IPS-18a (cell line): ENCODE data around the gene ZNF665.
"Not testable (repeated sequence)": the region's sequence is repeated elsewhere in the genome, so short reads cannot be mapped to it uniquely, and the experiment has no call there.

ENCODE experiments used
- H3K27ac ChIP-seq: one replicate; pipeline ENCODE4 v1.5.1; 2013; ENCODE audit warnings: low read length
- H3K27me3 ChIP-seq: one replicate; pipeline ENCODE4 v1.6.1; 2013; ENCODE audit warnings: mild to moderate bottlenecking, low read length; ENCODE audit not compliant: control insufficient read depth, insufficient read depth
- H3K36me3 ChIP-seq: one replicate; pipeline ENCODE4 v1.6.1; 2013; ENCODE audit warnings: low read depth, low read length; ENCODE audit not compliant: control insufficient read depth
- H3K4me1 ChIP-seq: one replicate; pipeline ENCODE4 v1.6.1; 2013; ENCODE audit warnings: low read depth, low read length; ENCODE audit not compliant: control insufficient read depth
- H3K4me3 ChIP-seq: one replicate; pipeline ENCODE4 v1.5.1; 2013; ENCODE audit warnings: low read length
- H3K9ac ChIP-seq: one replicate; pipeline ENCODE4 v1.6.1; 2013; ENCODE audit warnings: mild to moderate bottlenecking, low read length, moderate library complexity
- H3K9me3 ChIP-seq: one replicate; pipeline ENCODE4 v1.6.1; 2013; ENCODE audit warnings: low read depth, low read length; ENCODE audit not compliant: control insufficient read depth

Gene ZNF665

DNA sequence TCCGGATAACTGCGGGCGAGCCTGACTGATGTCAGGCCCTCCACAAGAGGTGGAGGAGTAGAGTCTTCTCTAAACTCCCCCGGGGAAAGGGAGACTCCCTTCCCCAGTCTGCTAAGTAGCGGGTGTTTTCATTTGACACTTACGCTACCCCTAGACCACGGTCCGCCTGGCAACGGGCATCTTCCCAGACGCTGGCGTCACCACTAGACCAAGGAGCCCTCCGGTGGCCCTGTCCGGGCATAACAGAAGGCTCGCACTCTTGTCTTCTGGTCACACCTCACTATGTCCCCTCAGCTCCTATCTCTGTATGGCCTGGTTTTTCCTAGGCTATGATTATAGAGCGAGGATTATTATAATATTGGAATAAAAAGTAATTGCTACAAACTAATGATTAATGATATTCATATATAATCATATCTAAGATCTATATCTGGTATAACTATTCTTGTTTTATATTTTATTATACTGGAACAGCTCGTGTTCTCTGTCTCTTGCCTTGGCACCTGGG lies 3.4 kb downstream of the ZNF665 start:
- H3K4me1 ChIP-seq, H3K36me3 ChIP-seq, H3K9ac ChIP-seq, H3K27ac ChIP-seq, H3K9me3 ChIP-seq, H3K4me3 ChIP-seq: not testable (repeated sequence)
- H3K27me3 ChIP-seq = peaks cover 11% of the 10 kb centered on the region

DNA sequence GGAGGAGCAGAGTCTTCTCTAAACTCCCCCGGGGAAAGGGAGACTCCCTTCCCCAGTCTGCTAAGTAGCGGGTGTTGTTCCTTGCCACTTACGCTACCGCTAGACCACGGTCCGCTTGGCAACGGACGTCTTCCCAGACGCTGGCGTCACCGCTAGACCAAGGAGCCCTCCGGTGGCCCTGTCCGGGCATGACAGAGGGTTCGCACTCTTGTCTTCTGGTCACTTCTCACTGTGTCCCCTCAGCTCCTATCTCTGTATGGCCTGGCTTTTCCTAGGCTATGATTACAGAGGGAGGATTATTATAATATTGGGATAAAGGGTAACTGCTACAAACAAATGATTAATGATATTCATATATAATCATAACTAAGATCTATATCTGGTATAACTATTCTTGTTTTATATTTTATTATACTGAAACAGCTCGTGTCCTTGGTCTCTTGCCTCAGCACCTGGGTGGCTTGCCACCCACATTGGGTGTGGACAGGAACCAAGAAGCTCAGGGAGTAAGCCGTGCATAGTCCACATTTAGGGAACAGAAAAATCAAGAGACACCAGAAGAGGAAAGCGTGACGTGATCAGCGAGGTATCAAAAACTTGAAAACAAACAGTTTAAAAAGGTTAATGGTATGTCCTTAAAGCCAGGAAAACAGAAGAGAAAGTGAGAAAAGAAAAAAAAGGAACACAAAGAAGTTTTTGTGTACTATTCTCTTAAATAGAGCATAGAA lies 7.8 kb downstream of the ZNF665 start:
- H3K27me3 ChIP-seq, H3K9ac ChIP-seq, H3K4me1 ChIP-seq, H3K27ac ChIP-seq, H3K4me3 ChIP-seq, H3K9me3 ChIP-seq, H3K36me3 ChIP-seq: not testable (repeated sequence)

DNA sequence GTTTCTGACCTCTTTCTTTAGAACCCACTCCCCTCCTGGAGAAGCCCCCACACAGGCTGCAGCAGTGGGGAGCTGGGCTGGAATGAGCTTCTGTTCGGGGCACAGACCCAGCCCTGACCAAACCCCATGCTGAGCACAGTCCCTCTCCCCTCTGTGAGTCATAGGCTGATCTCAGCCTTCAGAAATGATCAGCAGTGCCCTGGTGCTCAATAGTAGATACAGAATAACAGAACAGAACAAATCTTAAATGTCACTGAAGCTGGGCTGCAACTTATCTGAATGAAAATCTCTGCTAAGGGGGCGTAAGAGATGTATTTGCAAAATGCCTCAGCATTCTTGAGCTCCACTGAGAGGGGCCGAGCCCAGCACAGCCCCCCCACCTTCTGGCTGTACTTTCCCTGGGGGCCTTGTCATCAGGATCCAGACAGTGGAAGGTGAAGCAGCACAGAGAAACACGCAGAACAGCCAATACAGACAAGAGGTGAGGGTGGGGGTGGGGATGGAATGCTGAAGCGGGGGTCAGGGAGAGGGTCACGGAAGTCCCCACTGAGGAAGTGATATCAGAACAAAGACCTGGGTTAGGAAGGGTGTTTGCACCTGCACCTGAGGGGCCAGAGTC lies 9.9 kb downstream of the ZNF665 start:
- H3K36me3 ChIP-seq = no peaks in the 10 kb centered on the region
- no peak overlapping the region for H3K4me3 ChIP-seq
- no peaks in the 10 kb centered on the region for H3K27me3 ChIP-seq
- no peaks in the 10 kb centered on the region for H3K9me3 ChIP-seq
- H3K27ac ChIP-seq = no peak overlapping the region
- H3K4me1 ChIP-seq = no peaks in the 10 kb centered on the region
- H3K9ac ChIP-seq = no peak overlapping the region

DNA sequence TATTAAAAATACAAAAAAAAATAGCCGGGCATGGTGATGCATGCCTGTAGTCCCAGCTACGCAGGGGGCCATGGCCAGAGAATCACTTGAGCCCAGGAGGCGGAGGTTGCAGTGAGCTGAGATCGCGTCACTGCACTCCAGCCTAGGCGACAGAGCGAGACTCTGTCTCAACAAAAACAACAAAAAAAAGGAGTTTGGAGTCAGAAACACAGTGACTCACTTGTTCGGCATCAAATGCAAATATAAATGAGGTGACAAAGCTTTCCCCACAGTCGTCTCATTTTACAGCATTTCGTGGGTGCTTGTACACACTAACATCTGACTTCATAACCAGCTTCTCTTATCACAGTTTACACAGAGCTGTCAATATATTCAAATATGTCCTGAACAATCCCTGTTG lies 11.0 kb downstream of the ZNF665 start:
- Histone ChIP-seq H3K27ac (no peak overlapping the region), H3K9ac (no peak overlapping the region), H3K4me1 (no peaks in the 10 kb centered on the region), H3K4me3 (no peak overlapping the region), H3K9me3 (no peaks in the 10 kb centered on the region), H3K27me3 (no peaks in the 10 kb centered on the region), H3K36me3 (no peaks in the 10 kb centered on the region)

DNA sequence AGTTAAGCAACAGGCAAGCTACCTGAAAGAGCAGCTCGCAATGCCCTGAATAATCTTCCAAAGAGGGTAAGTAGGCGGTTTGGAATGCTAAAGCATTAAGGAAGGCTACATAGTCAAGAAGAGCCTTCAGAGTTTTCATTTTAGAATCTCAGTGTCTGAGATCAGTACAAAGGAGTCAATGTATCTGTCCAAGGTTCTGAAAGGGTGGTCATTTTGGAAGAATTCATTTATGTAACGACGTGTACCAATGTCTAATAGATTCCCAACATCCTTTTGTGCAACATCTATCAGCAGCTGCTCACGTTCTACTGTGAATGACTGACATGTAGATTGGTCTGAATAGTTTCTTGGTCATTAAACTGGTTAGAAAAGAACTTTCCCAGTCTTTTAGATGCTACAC lies 15.2 kb downstream of the ZNF665 start:
- Histone ChIP-seq H3K4me3 (no peak overlapping the region), H3K9me3 (peaks cover 6% of the 10 kb centered on the region), H3K4me1 (no peaks in the 10 kb centered on the region), H3K27me3 (no peaks in the 10 kb centered on the region), H3K9ac (no peak overlapping the region), H3K36me3 (no peaks in the 10 kb centered on the region), H3K27ac (no peak overlapping the region)

DNA sequence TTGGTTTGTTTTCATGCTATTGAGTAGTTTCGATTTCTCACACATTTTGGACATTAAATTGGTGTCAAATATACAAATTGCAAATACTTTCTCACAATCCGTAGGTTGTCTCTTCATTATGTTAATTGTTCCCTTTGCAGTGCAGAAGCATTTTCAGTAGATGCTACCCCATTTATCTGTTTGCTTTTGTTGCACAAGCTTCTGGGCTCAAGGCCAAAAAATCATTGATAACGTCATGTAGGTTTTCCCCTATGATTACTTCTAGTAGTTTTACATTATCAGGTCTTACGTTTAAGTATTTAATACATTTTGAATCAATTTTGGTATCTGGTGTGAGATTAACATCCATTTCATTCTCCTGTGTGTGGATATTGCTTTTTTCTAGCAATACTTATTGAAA lies 20.3 kb downstream of the ZNF665 start:
- Histone ChIP-seq H3K27ac (no peak overlapping the region), H3K4me1 (no peaks in the 10 kb centered on the region), H3K36me3 (no peaks in the 10 kb centered on the region), H3K4me3 (no peak overlapping the region), H3K9ac (no peak overlapping the region), H3K9me3 (peaks cover 13% of the 10 kb centered on the region), H3K27me3 (no peaks in the 10 kb centered on the region)

DNA sequence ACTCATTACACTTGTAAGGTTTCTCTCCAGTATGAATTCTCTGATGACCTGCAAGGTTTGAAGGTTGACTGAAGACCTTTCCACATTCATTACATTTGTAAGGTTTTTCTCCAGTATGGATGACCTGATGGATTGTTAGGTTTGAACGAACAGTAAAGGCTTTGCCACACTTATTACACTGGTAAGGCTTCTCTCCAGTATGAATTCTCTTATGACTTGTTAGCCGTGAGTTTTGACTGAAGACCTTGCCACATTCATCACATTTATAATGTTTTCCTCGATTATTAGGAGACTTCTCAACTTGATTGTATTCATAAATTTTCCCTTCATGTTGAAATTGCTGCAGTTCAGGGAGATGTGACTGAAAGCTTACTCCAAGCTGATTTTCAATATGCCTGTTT lies 27.5 kb downstream of the ZNF665 start:
- H3K4me3 ChIP-seq = no peak overlapping the region
- no peaks in the 10 kb centered on the region for H3K27me3 ChIP-seq
- H3K9ac ChIP-seq = no peak overlapping the region
- peaks cover 5% of the 10 kb centered on the region for H3K36me3 ChIP-seq
- no peaks in the 10 kb centered on the region for H3K4me1 ChIP-seq
- no peak overlapping the region for H3K27ac ChIP-seq
- peaks cover 36% of the 10 kb centered on the region for H3K9me3 ChIP-seq

DNA sequence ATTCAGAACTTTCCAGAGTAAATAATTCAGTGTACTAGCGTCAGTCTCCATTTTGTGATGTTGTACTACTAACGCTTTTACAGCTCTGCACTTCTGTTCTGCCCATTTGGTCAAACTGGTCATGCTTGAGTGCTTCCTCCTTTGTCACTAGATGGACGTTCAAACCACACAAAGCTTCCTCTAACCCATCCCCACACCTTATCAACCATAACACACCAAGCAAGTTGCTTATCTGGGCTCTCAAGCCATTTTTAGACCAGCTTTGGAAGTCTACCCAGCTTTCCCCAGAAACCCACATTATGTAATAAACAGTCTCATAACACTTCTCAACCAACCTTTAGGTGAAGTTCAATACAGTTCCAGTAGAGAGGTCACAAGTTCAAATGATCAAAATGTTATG lies 32.0 kb downstream of the ZNF665 start:
- Histone ChIP-seq H3K9ac (no peak overlapping the region), H3K27me3 (peaks cover 11% of the 10 kb centered on the region), H3K9me3 (peaks cover 23% of the 10 kb centered on the region), H3K4me1 (no peaks in the 10 kb centered on the region), H3K36me3 (peaks cover 5% of the 10 kb centered on the region), H3K4me3 (no peak overlapping the region), H3K27ac (no peak overlapping the region)

DNA sequence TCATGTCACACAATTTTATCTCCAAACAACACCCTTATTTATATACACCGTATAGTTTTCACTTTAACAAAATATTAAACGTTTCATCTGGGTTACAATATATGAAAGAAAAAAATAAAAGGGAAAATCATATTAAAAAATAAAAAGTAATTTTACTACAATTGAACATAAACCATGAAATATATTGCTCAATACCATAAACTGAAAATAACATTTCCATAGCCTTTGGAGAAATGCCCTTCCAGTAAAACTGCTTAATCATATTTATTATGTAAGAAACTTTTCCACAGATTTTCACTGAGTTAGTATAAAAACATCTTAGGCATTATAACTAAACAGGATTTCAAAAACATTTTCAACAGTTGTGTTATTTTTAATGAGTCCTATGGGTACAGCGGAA lies 32.8 kb downstream of the ZNF665 start:
- no peak overlapping the region for H3K4me3 ChIP-seq
- no peak overlapping the region for H3K9ac ChIP-seq
- H3K9me3 ChIP-seq = peaks cover 15% of the 10 kb centered on the region
- peaks cover 11% of the 10 kb centered on the region for H3K27me3 ChIP-seq
- no peak overlapping the region for H3K27ac ChIP-seq
- no peaks in the 10 kb centered on the region for H3K36me3 ChIP-seq
- H3K4me1 ChIP-seq = no peaks in the 10 kb centered on the region

DNA sequence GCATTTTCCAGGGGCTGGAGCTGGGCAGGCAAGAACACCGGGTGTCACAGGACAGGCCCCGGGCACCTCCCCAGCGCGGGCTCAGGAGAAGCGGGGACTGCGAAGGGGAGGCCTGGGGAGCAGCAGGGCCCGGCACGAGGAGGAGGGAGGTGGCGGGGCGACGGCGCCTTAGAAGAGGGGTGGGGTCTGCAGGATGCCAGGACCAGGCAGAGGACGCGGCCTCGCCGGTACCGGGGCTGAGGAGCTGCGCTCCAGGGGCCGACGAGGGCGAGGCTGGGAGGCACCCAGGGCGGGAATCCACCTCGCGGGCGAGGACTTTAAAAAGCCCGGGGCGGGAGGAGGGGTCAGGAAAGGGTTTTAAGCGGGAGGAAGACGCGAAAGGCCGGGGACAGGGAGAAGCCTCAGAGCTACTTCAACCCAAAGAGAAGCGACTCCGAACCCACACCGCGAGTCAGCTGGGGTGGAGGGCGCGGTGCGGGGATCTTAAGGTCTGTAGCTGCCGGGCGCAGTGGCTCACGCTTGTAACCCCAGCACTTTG lies 35.0 kb downstream of the ZNF665 start:
- Histone ChIP-seq H3K9me3 (no peaks in the 10 kb centered on the region), H3K9ac (peak overlapping the region; percentile 56), H3K27ac (no peak overlapping the region), H3K27me3 (peaks cover 11% of the 10 kb centered on the region), H3K4me3 (peak overlapping the region; percentile 78), H3K36me3 (peaks cover 3% of the 10 kb centered on the region), H3K4me1 (no peaks in the 10 kb centered on the region)

DNA sequence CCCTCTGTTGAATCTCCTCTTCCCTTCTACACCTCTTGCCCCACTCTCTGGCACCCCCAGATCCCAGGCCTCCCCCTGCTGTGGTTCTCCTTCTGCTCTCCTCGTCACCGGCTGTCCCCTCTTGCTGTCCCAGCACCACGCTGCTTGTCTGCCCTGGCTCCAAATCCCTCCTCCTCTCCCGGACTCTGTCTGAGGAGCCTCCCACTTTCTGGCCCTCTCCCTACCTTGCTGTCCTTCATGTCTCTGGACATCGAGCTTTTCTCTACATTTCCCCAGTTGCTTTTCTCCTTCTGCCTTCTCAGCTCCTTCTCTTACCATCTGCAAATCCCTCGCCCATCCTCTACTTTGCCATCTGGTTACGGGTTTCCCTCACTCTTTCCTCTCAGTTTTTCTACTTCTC lies 35.5 kb downstream of the ZNF665 start:
- peaks cover 3% of the 10 kb centered on the region for H3K36me3 ChIP-seq
- H3K4me3 ChIP-seq = peak overlapping the region; percentile 78
- no peaks in the 10 kb centered on the region for H3K9me3 ChIP-seq
- no peaks in the 10 kb centered on the region for H3K4me1 ChIP-seq
- H3K27ac ChIP-seq = no peak overlapping the region
- H3K9ac ChIP-seq = no peak overlapping the region
- peaks cover 11% of the 10 kb centered on the region for H3K27me3 ChIP-seq

DNA sequence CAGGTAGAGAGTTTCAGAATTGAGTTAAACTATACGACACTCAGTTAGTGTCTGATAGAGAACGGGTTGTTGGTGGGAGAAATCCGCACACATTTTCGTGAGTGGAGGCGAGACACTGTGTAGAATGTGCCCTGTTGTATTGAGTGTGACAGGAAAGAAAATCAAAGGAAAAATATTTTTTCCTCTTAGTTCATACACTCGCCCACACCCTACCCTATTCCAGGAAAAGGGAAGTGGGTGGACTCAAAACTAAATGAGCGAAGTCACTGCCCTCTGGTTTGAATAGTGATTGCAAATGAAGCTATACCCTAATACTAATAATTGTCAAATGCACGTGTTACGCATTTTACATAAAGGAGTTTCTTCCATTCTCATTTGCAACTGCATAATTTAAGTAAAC lies 36.3 kb downstream of the ZNF665 start:
- Histone ChIP-seq H3K27me3 (peaks cover 11% of the 10 kb centered on the region), H3K27ac (no peak overlapping the region), H3K4me3 (no peak overlapping the region), H3K4me1 (no peaks in the 10 kb centered on the region), H3K9ac (no peak overlapping the region), H3K9me3 (no peaks in the 10 kb centered on the region), H3K36me3 (peaks cover 3% of the 10 kb centered on the region)
